Measurements from ENCODE around the gene MXD3.

- TF ChIP-seq, protein P1, sequence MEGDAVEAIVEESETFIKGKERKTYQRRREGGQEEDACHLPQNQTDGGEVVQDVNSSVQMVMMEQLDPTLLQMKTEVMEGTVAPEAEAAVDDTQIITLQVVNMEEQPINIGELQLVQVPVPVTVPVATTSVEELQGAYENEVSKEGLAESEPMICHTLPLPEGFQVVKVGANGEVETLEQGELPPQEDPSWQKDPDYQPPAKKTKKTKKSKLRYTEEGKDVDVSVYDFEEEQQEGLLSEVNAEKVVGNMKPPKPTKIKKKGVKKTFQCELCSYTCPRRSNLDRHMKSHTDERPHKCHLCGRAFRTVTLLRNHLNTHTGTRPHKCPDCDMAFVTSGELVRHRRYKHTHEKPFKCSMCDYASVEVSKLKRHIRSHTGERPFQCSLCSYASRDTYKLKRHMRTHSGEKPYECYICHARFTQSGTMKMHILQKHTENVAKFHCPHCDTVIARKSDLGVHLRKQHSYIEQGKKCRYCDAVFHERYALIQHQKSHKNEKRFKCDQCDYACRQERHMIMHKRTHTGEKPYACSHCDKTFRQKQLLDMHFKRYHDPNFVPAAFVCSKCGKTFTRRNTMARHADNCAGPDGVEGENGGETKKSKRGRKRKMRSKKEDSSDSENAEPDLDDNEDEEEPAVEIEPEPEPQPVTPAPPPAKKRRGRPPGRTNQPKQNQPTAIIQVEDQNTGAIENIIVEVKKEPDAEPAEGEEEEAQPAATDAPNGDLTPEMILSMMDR (IDR thresholded peaks at IDR 0.05; ENCODE audit: low read length): no peak
- no peak for TF ChIP-seq EZH2 (IDR thresholded peaks at IDR 0.05; ENCODE audit: borderline replicate concordance, low read length)
Measured at GRCh38 chr5:177311723-177312648, at the start of gene MXD3.

Data from OCI-LY1 (cell line).